Mucosa of stomach (tissue), 1 donor: Measurements from ENCODE around the gene ZFP90.

Experiments
- H3K27me3 ChIP-seq: one replicate; pipeline ENCODE4 v1.7.0; 2013; ENCODE audit warnings: mild to moderate bottlenecking, low read length; ENCODE audit not compliant: control insufficient read depth, insufficient read depth
- H3K36me3 ChIP-seq: one replicate; pipeline ENCODE4 v1.7.0; 2013; ENCODE audit warnings: low read length; ENCODE audit not compliant: control insufficient read depth, insufficient read depth
- H3K4me1 ChIP-seq: one replicate; pipeline ENCODE4 v1.7.0; 2013; ENCODE audit warnings: mild to moderate bottlenecking, low read length; ENCODE audit not compliant: control insufficient read depth, insufficient read depth
- H3K4me3 ChIP-seq: one replicate; pipeline ENCODE4 v1.7.0; 2013; ENCODE audit warnings: low read length
- H3K9ac ChIP-seq: one replicate; pipeline ENCODE4 v1.7.0; 2013; ENCODE audit warnings: mild to moderate bottlenecking, low read length, moderate library complexity
- H3K9me3 ChIP-seq: one replicate; pipeline ENCODE4 v1.7.0; 2013; ENCODE audit warnings: mild to moderate bottlenecking, low read length, moderate library complexity; ENCODE audit not compliant: control insufficient read depth
- donor health status: Pancreatic carcinoma.

Gene ZFP90

GRCh38 chr16:68504066-68504465 lies 35.0 kb upstream of the ZFP90 start:
- Histone ChIP-seq H3K9ac (no peak overlapping the region), H3K27me3 (no peaks in the 10 kb centered on the region), H3K9me3 (no peaks in the 10 kb centered on the region), H3K4me3 (no peak overlapping the region), H3K4me1 (peaks cover 2% of the 10 kb centered on the region), H3K36me3 (no peaks in the 10 kb centered on the region)

DNA sequence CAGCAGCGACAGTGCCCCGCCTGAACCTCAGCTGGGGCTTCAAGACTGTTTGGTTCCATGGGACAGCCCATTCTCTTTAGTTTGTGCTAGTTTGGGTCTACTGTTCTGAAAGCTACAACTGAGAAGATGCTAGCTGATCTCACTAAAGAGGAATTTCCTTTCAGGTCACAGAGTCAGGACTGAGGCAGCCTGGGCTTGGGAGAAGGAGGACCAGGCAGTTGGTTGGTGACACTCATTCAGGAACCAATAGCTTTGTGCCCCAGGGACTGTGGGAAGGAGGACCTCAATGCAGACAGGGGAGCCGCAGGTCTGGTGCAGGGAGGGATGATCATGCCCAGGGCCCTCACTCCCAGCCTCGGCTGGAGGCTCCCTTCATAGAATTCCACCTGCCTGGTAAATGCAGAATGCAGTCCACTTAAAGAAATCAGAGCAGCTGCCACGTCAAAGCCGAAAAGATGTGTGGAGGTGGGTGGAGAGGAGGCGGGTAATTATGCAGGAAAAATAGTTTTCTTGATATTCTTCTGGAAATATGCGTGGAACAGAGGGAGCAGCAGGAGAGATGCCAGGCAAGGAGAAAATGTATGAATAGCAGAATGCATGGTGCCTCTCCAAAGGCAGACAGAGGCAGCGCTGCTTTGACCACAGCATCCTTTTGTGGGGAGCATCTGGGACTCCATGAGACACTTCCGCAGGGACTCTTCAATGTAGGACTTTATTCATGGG lies 32.6 kb upstream of the ZFP90 start:
- Histone ChIP-seq H3K36me3 (no peaks in the 10 kb centered on the region), H3K4me1 (peaks cover 7% of the 10 kb centered on the region), H3K4me3 (no peak overlapping the region), H3K9ac (no peak overlapping the region), H3K27me3 (no peaks in the 10 kb centered on the region), H3K9me3 (no peaks in the 10 kb centered on the region)

DNA sequence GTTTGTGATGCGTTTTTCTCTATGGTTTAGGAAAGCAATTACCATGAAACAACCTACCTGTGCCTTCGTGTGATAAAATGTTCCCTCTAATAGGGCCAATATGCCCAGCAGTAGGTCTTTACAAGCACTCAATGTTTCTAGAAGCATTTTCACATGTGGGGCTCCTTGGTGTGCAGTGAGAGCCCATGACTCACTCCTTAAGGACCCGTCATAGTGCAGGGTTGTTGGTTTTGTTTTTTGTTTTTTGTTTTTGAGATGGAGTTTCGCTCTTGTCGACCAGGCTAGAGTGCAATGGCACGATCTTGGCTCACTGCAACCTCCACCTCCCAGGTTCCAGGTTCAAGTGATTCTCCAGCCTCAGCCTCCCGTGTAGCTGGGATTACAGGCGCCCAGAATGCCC lies 31.1 kb upstream of the ZFP90 start:
- no peak overlapping the region for H3K4me3 ChIP-seq
- H3K4me1 ChIP-seq: peaks cover 10% of the 10 kb centered on the region
- H3K27me3 ChIP-seq: no peaks in the 10 kb centered on the region
- H3K9me3 ChIP-seq: no peaks in the 10 kb centered on the region
- H3K36me3 ChIP-seq: no peaks in the 10 kb centered on the region
- H3K9ac ChIP-seq: no peak overlapping the region

DNA sequence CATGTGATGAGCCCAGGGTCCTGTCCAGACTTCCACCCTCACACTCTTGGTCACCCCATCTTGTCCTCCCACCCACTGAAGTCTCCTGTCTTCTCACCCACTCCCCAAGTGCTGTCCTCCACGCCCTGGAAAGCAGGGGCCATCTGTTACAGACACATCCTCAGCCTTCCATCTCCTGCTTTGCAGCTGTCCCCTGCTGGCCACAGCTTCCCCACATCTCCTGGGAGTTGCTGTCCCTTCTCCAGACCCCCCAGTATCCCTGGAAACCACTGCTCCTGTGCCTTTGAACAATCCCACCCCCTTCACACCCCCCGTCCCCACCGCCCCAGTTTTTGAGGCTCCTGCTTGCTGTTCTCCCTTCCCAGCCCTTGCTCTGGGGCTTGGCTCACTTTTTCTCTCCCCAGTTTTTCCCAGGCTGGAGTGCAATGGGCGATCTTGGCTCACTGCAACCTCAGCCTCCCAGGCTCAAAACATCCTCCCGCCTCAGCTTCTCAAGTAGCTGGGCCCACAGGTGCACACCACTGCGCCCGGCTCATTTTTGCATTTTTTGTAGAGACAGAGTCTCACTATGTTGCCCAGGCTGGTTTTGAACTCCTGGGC lies 30.4 kb upstream of the ZFP90 start:
- Histone ChIP-seq H3K9ac (no peak overlapping the region), H3K27me3 (no peaks in the 10 kb centered on the region), H3K4me3 (no peak overlapping the region), H3K4me1 (peaks cover 10% of the 10 kb centered on the region), H3K36me3 (no peaks in the 10 kb centered on the region), H3K9me3 (no peaks in the 10 kb centered on the region)

GRCh38 chr16:68509381-68509780 lies 29.7 kb upstream of the ZFP90 start:
- Histone ChIP-seq H3K4me3 (no peak overlapping the region), H3K36me3 (no peaks in the 10 kb centered on the region), H3K4me1 (peaks cover 10% of the 10 kb centered on the region), H3K27me3 (no peaks in the 10 kb centered on the region), H3K9ac (no peak overlapping the region), H3K9me3 (no peaks in the 10 kb centered on the region)

DNA sequence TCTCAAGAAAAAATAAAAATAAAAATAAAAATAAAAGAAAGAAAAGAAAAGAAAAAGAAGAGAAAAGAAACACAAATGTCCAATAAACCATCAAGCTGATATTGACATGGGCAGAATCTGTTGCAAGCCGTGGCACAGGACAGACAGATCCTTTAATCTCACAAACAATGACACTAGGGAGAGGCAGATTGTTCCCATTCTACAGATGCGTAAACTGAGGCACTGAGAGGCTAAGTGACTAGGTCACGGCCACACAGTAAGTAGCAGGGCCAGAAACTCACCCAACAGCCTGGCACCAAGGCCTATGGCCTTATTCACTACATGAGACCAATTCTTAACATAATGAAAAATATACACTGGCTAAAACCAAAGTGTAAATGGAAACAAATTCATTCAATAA lies 28.3 kb upstream of the ZFP90 start:
- Histone ChIP-seq H3K4me3 (no peak overlapping the region), H3K9ac (no peak overlapping the region), H3K27me3 (no peaks in the 10 kb centered on the region), H3K9me3 (no peaks in the 10 kb centered on the region), H3K4me1 (peaks cover 10% of the 10 kb centered on the region), H3K36me3 (no peaks in the 10 kb centered on the region)

- H3K4me3 ChIP-seq: no peak overlapping the region
- no peaks in the 10 kb centered on the region for H3K9me3 ChIP-seq
- H3K27me3 ChIP-seq: no peaks in the 10 kb centered on the region
- H3K9ac ChIP-seq: no peak overlapping the region
- H3K4me1 ChIP-seq: peaks cover 10% of the 10 kb centered on the region
- H3K36me3 ChIP-seq: no peaks in the 10 kb centered on the region
Measured at GRCh38 chr16:68512183-68512582, 26.9 kb upstream of the ZFP90 start.

DNA sequence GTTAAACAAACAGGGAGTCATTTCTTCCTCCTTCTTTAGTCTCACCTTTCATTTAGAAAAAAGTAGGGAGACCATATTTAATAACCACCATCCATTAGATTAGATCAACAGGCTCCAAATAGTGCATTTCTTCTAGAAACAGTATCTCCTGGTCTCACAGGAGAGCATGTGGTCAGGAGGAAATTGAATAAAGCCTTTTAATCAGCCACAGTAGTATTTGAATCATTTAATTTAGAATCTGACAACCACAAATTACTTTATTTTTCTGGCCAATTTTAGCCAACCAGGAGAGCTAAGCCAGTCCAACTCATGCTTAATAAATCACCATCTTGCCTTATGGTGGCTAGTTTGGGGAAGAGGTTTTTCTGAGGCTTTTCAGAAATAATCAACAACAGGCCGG lies 26.3 kb upstream of the ZFP90 start:
- Histone ChIP-seq H3K9ac (no peak overlapping the region), H3K4me1 (peaks cover 10% of the 10 kb centered on the region), H3K4me3 (no peak overlapping the region), H3K36me3 (no peaks in the 10 kb centered on the region), H3K27me3 (no peaks in the 10 kb centered on the region), H3K9me3 (no peaks in the 10 kb centered on the region)

GRCh38 chr16:68514511-68514910 lies 24.6 kb upstream of the ZFP90 start:
- peaks cover 8% of the 10 kb centered on the region for H3K4me1 ChIP-seq
- no peak overlapping the region for H3K9ac ChIP-seq
- H3K9me3 ChIP-seq: no peaks in the 10 kb centered on the region
- no peak overlapping the region for H3K4me3 ChIP-seq
- no peaks in the 10 kb centered on the region for H3K27me3 ChIP-seq
- H3K36me3 ChIP-seq: no peaks in the 10 kb centered on the region

DNA sequence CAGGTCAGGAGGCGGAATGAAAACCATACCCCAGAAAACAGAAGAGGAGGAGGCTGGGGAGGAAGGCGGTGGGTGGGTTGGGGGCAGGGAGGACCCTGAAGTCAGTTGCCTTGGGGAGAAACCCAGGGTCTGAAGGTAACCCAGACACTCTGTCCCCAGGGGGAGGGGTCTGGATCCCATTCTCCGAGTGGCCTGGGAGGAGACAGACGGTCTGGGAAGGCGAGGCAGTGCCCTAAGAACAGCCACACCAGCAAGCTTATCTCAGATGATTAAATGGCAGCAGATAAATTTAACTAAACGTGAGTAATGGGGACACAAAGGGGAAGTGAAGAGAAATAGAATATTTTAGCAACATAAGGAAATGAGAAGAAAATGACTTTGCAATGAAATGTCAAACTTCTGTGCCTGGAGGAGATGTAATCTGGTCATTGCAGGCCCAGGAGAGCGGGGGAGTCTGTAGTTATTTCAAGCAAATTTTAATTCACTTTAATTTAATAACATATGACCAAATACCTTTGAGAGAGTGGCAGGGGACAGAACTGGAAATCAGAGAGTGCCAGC lies 21.4 kb upstream of the ZFP90 start:
- Histone ChIP-seq H3K9ac (no peak overlapping the region), H3K27me3 (no peaks in the 10 kb centered on the region), H3K4me1 (peaks cover 8% of the 10 kb centered on the region), H3K9me3 (no peaks in the 10 kb centered on the region), H3K4me3 (no peak overlapping the region), H3K36me3 (no peaks in the 10 kb centered on the region)

- H3K4me3 ChIP-seq: no peak overlapping the region
- H3K27me3 ChIP-seq: no peaks in the 10 kb centered on the region
- H3K9me3 ChIP-seq: no peaks in the 10 kb centered on the region
- no peak overlapping the region for H3K9ac ChIP-seq
- peaks cover 8% of the 10 kb centered on the region for H3K4me1 ChIP-seq
- no peaks in the 10 kb centered on the region for H3K36me3 ChIP-seq
Measured at GRCh38 chr16:68519225-68519745, 19.8 kb upstream of the ZFP90 start.

- Histone ChIP-seq H3K4me1 (peaks cover 8% of the 10 kb centered on the region), H3K36me3 (no peaks in the 10 kb centered on the region), H3K4me3 (no peak overlapping the region), H3K9ac (no peak overlapping the region), H3K27me3 (no peaks in the 10 kb centered on the region), H3K9me3 (no peaks in the 10 kb centered on the region)
Measured at GRCh38 chr16:68520649-68521086, 18.4 kb upstream of the ZFP90 start.
